HG02763 (cell line): Measurements from ENCODE around the gene PDZD4.

ENCODE experiments used
- ATAC-seq: cut with Tn5 transposase; IDR thresholded peaks from one replicate; pipeline ENCODE4 v1.9.1; 2021; ENCODE audit warnings: mild to moderate bottlenecking, moderate library complexity; ENCODE audit not compliant: unreplicated experiment

PDZD4 gene

DNA sequence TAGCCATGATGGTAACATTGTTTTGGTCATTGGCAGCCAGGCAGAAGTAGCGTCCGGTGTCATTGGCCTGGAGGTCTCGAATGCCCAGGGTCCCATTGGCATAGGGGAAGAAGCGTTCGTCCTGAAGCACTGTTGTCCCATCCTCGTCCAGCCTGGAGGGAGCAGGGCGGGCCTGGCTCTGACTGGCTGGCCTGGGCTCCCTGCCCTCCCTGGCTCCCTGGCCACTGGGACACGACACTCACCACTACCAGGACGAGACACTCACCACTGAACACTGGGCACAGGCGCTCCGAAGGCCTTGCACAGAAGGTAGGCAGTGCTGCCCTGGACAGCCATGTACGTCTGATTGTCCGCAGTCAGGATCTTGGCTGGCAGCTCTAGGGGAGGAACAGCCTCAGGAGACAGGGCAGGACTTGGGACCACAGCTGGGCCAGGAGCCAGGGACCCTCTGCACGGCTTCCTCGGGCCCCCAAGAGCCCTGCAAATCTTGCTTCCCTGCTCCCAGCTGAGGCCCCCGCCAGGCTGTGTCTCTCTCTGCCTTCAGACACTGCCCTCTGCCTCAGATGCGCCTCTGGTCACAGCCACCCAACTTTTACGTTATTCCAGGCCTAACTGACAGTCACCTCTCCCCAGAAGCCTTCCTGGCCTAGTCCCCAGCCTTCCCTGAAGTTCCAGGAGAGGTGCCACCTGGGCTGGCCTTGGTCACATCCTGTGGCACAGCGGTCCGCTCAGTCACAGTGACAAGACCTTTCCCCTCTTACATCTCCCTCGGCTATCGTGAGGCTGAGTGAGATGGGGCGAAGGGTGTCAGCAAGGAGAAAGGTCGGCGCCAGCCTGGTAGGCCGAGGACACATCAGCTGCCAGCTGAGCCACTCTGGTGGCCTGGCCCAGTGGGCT, 38.5 kb upstream of the PDZD4 start:
- no peak for ATAC-seq

DNA sequence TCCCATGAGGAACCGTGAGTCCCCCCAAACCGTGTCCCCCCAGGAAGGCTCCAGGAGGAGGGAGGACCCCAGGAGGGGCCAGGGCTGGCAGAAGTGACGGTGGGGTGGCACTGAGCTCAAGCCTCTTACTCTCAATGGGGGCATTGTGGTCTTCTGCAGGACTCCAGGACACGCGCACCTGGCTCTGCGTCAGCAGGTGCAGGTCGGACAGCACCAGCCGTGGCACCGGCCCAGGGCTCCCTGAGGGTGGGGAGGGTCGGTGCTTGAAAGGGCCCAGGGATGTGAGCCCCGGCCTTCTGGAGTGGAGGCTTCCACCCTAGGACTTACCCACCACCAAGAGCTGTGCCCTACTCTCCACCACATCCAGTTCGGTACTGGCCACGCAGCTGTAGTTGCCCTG, 37.3 kb upstream of the PDZD4 start:
- no peak for ATAC-seq

DNA sequence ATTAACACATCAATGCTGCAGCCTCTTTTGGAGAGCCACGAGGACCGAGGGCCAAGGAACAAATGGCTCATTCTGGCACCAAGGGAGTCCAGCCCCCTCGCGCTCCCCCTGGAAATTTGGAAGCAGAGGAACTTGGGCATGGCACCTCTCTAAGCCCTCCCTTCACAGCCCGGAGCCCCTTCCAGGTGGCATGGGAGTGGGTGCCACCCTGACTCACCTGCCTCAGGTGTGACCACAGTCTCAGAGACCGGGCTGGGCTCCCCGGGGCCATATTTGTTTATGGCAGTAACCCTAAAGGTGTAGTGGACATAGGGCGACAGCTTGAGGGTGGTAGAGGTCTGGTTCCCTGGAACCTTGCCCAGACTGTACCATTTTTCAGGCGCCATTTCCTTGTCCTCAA, 36.8 kb upstream of the PDZD4 start:
- no peak for ATAC-seq

DNA sequence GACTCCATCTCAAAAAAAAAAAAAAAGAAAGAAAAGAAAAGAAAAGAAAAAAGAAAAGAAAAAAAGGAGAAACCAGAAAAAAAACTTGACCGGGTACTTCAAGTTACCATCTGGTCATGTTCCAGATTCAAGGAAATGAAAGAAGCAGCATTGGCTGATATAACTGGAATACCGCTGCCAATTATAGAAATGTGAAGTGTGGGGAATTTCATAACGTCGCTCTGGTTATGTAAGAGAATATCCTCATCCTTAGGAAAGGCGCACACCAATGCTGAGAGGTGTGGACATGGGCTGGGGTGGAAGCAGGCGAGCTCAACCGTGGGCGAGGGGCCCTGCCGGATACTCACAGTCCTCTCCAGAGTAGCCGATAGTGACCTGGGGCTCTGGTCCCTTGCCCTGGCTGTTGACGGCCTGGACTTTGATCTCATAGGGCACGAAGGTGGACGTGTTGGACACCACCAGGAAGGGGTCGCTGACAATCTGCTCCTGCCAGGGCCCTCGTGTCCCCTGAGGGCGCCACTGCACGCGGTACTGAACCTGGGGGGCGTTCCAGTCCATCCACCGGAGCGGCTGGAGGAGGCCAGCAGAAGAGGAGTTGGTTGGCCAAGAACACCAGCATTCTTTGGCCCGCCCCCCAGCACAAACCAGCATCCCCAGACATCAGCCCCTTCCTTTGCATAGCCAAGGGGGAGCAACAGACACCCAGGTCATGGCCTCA, 36.1 kb upstream of the PDZD4 start:
- no peak for ATAC-seq

DNA sequence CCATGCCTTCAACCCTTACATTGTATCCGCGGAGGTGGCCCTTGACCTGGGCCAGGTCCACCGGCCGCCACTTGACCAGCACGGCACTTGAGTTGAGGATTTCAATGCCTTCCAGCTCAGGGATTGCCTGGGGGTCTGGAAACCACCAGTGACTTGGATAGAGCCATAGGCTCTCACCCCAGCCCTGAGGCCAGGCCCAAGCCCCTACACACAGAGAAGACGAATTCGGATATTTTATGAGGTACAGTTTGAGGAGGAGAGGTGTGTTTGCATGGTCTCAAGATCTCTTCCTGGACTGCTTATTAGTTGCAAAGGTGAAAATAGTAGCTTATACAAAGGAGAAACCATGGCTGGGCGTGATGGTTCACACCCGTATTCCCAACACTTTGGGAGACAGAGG, 35.3 kb upstream of the PDZD4 start:
- no peak for ATAC-seq

DNA sequence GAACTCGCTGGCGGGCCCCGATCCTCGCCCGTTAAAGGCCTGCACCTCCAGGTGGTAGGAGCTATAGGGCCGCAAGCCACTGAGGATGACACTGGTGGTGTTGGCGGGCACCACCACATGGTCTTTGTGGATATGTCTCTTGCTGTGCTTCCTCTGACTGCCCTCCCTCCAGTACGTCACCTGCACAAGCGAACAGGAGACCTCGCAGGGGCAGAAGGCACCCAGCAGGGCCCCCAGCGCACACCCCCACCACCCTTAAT, 34.9 kb upstream of the PDZD4 start:
- ATAC-seq = no peak

DNA sequence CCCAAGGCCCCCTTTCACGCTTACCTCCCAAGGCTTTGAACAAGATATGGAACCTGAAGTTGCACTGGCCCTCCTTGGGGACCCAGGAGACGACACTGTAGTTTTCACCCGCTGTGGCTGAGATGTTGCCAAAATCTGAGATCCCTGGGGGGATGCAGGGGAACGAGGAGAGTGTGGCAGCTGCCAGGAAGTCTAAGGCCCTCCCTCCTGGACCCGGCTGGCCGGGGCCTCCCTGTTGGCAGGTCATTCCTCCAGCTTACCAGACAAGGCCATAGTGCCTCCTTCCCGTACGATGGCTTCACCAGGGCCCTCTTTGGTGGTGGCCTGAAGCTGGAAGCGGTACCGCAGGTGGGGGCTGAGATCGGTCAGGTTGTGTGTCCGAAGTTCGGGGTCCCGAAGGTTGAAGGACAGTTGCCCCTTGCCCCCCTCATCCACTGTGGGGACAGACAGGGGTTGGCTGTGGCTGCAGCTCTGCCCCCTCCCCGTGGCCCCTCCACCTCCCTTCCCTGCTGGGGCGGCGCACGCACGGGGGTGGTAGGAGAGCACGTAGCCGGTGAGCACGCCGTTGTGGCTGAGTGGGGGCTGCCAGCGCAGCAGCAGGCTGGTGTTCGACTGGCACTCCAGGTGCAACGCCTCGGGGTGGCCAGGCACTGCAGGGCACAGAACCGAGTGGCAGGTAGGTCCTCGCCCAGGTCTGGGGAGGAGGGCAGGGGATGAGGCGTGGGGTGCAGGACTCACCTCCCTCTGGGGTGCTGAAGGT, 34.4 kb upstream of the PDZD4 start:
- no peak for ATAC-seq

DNA sequence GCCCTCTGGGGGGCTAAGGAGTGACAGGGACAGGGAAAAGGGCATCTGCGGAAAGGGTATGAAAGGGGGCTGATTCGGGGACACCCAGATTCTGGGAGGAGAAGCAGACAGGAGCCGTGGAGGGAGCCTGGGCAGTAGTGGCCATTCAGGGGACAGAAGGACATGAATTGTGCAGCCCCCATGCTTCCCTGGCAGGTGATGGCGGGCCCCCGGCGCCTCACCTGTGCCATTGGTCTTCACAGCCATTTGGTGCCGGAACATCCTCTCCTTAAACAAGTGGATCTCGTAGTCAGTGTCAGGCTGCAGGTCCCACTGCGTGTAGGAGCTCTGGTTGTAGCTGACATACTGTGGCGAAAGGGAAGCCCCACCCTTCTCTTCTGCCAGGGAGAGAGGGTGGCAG, 33.8 kb upstream of the PDZD4 start:
- ATAC-seq = no peak

DNA sequence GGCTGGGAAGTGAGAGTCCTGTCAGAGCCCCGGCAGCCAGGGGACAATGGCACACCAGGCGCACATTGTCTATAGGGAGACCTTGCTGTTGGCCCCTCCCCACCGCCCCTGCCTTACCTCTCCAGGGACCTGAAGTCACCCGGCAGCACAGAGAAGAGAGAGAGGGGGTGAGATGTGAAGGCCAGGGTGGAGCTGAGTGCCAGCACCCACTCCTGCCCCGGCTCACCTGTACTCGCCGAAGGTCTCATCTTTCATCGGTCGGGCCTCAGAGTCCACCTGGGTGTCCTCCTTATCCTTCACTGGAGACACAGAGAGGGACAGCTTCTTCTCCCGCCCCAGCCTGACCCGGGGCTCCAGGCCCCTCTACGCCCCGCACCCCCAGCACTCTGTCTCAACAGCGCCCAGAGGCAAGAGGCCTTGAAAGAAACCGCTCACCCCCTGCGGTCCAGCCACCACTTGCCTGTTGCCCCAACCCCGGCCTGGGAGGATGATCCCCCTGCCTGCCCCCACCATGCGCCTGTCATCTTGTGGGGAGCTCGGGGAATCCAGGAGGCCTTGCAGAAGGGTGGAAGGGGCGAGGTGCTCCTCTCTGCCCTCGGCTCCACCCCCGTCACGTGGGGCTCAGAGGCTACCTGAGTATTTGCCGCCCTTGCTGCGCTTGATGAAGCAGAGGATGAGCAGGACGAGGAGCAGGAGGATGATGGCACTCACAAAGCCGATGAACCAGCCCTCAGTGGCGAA, 33.1 kb upstream of the PDZD4 start:
- ATAC-seq = no peak

DNA sequence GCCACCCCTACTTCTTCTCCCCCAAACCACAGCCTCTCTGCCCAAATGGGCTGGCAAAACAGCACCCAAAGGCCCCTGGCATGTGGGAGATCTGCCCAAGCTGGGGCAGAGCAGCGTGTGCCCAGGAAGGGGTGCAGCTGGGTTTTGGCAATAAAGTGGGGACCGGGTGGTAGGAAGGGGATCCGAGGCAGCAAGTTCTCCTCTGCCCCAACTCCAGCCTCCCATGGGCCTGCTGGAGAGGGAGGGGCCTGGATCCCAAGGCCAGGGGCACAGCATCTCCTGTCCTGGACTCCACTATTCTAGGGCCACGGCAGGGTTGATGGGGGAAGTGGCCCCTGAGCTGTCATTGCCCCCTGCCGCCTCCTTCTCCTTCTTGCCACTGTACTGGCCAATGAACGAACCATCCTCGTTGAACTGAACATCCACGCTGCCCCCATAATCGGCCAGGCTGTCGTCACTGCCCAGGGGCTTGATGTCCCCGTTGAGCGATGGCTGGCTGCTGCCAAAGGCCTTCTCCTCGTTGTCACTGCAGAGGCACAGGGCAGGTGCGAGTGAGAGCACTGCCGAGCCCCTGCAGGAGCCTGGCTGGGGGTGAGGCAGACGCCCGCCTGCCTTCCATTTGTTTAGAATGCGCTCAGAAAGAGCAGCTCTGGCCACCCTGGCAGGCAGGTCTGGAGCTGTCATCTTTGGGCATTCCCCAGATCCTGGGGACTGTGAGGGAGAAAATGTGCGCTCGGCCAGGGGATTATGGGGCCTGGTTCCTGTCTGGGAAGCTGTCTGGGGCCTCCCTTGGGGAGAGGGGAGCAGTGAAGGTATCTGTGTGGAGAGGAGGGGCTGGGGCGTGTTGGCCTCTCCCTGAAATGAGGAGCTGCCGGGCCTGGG, 32.3 kb upstream of the PDZD4 start:
- no peak for ATAC-seq

DNA sequence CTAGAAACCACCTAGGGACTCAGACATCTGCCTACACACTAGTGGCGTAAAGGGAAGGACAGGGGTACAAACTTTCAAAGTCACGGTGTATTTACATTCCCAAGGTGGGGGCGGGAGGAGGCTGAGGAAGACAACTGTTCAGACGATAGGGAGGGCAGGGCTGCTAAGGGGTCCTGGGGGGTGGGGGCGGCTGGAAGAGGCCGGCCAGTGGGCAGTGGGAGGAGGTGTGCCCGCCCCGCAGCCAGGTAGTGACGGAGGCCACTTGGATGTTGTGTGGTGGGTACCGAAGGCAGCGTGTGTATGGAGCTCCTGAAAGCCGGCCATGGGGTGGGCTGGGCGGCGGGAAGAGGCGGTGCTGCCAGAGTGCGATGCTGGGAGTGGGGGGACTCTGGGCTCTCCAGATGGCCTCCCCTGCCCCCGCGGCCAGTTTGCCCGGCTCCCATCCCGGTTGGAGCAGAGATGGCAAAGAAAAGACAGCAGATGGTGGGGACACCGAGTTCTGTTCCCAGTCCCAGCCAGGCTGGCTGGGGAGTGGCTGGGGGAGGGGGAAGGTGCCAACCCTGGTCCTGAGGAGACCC, 31.5 kb upstream of the PDZD4 start:
- no peak for ATAC-seq

DNA sequence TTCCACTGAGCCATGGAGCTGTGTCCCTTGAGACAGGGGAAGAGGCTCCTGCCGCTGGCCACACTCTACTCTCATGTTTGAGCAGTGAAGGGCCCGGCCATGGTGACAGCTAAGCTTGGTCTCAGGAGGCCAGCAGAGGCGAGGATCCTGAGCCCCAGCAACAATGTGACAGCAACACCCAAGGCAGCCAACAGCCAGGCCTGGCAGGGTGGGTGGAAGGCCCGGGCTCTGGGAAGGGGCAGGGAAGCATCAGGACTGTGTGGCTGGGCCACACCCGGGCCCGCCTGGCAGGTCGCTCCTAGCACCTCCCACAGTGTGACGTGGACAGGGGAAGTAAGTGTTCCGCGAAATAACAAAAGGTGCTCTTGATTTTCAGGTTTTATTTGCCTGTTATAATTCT, 30.8 kb upstream of the PDZD4 start:
- no peak for ATAC-seq

DNA sequence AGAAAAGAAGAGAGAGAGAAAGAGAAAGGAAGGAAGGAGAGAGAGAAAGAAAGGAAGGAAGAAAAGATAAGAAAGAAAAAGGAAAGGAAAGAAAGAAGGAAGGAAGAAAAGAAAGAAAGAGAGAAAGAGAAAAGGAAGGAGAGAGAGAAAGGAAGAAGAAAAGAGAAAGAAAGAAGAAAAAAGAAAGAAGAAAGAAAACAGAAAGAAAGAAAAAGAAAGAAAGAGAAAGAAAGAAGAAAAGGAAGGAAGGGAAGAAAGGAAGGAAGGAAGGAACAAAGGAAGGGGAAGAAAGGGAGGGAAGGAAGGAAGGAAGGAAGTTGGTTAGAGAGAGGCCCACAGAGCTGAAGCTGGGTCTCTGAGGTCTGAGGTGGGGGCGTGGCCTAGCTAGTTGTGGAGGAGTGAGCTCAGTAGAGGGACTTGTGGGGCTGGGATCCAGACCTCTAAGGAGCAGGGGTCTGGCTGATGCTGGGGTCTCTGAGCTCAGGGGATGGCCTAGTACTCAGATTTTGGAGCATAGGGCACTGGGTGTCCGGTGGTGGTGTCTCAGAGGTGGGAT, 27.1 kb upstream of the PDZD4 start:
- ATAC-seq = no peak

DNA sequence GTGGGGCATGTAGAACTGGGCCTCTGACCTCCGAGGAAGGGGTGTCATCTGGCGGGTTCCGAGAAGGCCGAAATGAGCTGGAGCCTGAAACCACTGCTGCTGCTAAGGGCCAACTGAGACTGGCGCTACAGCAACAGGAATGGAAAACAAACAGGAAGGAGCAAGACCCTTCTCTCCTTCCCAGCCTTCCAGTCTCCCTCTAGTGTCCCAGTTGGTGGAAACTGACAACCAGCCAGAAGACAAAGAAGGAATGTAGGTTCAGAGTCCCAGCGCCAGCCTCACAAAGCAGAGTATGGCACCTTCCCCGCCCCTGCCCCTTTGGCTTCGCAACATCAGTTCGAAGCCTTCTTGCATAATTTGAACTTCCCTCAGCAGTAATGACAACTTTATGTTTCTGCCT, 24.4 kb upstream of the PDZD4 start:
- ATAC-seq = no peak

DNA sequence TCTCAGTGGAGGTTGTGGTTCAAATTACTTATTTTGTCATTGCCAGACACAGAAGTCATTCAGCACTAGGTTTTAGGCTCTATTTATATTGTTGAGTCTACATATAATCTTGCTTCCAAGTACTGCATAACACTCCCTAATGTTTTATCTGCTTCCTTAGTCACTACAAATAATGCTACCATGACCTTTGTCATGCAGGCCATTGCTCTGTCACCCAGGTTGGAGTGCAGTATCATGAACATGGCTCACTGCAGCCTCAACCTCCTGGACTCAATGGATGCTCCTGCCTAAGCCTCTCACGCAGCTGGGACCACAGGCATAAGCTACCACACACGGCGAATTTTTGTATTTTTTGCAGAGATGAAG, 23.5 kb upstream of the PDZD4 start:
- no peak for ATAC-seq

DNA sequence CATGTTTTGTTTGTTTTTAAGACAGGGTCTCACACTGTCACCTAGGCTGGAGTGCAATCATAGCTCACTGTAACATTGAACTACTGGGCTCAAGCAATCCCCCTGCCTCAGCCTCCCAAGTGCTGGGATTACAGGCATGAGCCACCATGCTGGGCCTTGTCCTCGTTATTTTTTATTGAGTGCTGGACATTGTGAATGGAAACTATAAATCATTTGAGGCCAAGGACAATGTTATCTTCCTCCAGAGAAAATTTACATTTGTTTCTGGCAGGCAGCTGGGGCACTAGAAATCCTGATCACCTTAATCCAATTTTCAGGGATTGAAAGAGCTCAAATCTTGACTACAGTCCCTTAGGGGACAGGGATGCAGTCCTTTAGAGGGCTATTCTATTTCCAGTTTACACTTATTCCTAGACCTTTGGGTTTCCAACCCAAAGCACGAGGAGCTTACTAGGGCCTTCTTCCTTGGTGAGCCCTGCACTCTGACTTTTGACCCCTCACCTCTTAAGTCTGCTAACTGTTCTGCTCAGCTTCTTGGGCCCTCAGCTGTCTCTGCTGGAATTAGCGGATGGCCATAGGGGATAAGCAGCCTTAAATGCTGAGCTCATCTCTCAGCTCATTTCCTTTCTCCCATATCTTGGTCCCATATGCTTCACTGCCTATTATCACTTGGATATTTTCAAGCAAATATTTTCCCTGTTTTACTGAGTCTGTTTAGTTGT, 23.0 kb upstream of the PDZD4 start:
- no peak for ATAC-seq

DNA sequence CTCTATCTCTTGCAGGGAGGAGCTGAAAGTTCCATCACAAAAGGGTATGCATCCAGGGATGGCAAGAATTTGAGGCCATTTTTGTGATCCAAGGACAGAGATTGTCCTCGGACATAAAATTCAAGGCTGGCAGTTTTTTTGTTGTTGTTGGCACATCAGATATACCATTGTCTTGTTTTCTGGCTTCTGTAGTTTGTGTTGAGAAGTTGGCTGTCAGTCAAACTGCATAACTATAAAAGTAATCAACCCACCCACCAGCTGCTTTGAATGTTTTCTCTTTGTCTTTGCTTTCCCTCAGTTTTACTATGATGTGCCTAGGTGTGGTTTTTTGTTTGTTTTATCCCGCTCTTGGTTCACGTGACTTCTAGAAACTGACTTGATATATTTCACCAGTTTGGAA, 21.6 kb upstream of the PDZD4 start:
- ATAC-seq = no peak

DNA sequence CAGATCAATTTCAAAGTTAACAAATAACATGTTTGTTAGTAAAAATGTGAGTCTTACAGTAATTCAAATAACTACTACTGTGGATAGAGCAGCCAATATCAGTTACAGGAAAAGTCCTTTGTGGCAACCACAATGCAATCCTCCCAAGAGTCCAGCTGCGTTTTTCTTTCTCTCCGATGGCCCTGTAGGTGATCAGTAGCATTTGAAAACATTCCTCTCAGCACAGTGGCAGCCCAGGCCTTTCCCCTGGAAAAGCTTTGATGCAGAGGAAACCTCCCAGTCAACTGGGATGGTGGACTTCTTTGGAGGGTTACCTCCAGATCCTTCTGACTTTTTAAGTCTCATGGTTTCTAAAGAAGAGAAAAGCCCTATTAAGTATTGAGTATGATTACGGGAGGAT, 18.0 kb upstream of the PDZD4 start:
- ATAC-seq = no peak

DNA sequence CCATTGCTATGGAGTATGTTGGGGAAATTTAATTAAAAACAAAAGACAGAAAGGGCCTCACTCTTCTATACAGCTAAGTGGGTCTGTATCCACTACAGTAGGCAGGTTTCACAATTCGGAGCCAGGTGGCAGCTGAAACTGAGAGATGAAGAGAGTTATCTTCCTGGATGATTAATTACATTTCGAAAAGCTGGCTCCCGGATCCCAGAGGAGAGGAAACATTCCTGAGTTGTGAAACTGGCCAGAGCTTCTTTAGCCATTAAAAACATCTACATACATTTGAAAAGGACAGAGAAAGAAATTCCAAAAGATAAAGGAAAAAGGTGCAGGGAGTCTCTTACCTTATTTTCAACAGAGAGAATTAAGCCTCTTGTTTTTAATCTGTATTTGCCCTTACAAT, 15.5 kb upstream of the PDZD4 start:
- ATAC-seq = no peak
